Hindlimb muscle (tissue), 1 donor: ENCODE measurements around the gene GPR158. TPM values are rescaled to one million over a fixed set of nuclear protein-coding genes. Genes with fewer than 3 reads are reported as not detected.
"Not testable (repeated sequence)": the region's sequence is repeated elsewhere in the genome, so short reads cannot be mapped to it uniquely, and the experiment has no call there.

Source experiments
- DNase-seq: peaks from one replicate; pipeline ENCODE4 v3.0.0-alpha.2; 2013
- polyA plus RNA-seq: library from polyadenylated mRNA; unstranded; fragments of 120-200 nt; gene quantifications from one replicate; pipeline ENCODE4 v1.2.1, GENCODE V29; 2013; ENCODE audit not compliant: insufficient read length

Gene GPR158
- not detected for polyA plus RNA-seq

GRCh38 chr10:25174461-25175230 lies at the start of gene GPR158:
TSS of gene GPR158 (plus strand) at chr10:25175001. CDS start at chr10:25175421, 420 bp downstream.
- DNase-seq, result peak; percentile 90

GRCh38 chr10:25125201-25125611 lies 49.6 kb upstream of the GPR158 start:
- DNase-seq, result no peak

- DNase-seq, result no peak
Observed at GRCh38 chr10:25129592-25129991, 45.2 kb upstream of the GPR158 start.

- no peak for DNase-seq
Observed at GRCh38 chr10:25130906-25131305, 43.9 kb upstream of the GPR158 start.

- no peak for DNase-seq
Observed at GRCh38 chr10:25142116-25142864, 32.5 kb upstream of the GPR158 start.

GRCh38 chr10:25157650-25158049 lies 17.2 kb upstream of the GPR158 start:
- DNase-seq, result no peak

- no peak for DNase-seq
Observed at GRCh38 chr10:25159591-25159990, 15.2 kb upstream of the GPR158 start.

- no peak for DNase-seq
Observed at GRCh38 chr10:25162391-25162790, 12.4 kb upstream of the GPR158 start.

- DNase-seq, result not testable (repeated sequence)
Observed at GRCh38 chr10:25163464-25163863, 11.3 kb upstream of the GPR158 start.

- DNase-seq, result no peak
Observed at GRCh38 chr10:25169740-25170139, 5.1 kb upstream of the GPR158 start.

GRCh38 chr10:25170627-25171026 lies 4.2 kb upstream of the GPR158 start:
- DNase-seq, result no peak

- no peak for DNase-seq
Observed at GRCh38 chr10:25175527-25176420, 973 bp downstream of the GPR158 start.

GRCh38 chr10:25176421-25176968 lies 1.7 kb downstream of the GPR158 start:
- no peak for DNase-seq

- no peak for DNase-seq
Observed at GRCh38 chr10:25177093-25177753, 2.4 kb downstream of the GPR158 start.

- DNase-seq, result no peak
Observed at GRCh38 chr10:25177754-25178135, 2.9 kb downstream of the GPR158 start.

GRCh38 chr10:25178411-25178810 lies 3.6 kb downstream of the GPR158 start:
- DNase-seq, result no peak

GRCh38 chr10:25180801-25181200 lies 6.0 kb downstream of the GPR158 start:
- DNase-seq, result no peak

- DNase-seq, result no peak
Observed at GRCh38 chr10:25182636-25183035, 7.8 kb downstream of the GPR158 start.

GRCh38 chr10:25191162-25191895 lies 16.5 kb downstream of the GPR158 start:
- no peak for DNase-seq

GRCh38 chr10:25198151-25198550 lies 23.4 kb downstream of the GPR158 start:
- DNase-seq, result no peak
